SH-SY5Y (cell line): ENCODE measurements around the gene SERPINH1.

Source experiments
- GATA2 ChIP-seq: IDR thresholded peaks from 2 replicates; pipeline ENCODE4 v1.6.1; 2011; ENCODE audit warnings: mild to moderate bottlenecking, low read depth, low read length
- GATA3 ChIP-seq: IDR thresholded peaks from 2 replicates; pipeline ENCODE4 v1.6.1; 2011; ENCODE audit warnings: low read depth, mild to moderate bottlenecking, low read length, moderate library complexity

- no peak for TF ChIP-seq GATA2
- TF ChIP-seq GATA3: no peak
Observed at GRCh38 chr11:75554258-75555022, 7.6 kb upstream of the SERPINH1 start.
